GM13977 (cell line): ENCODE measurements around the gene DENND1B.

Experiments used
- DNase-seq: peaks from one replicate; pipeline ENCODE4 v3.0.0; 2012; ENCODE audit warnings: low spot score
- in situ Hi-C: fragments of 300-500 bp; cut with MboI; formaldehyde crosslinking; loops from one replicate; pipeline ENCODE4 v1.12.0; 2022; ENCODE audit warnings: low sequenced_read_pairs, low pct_unique_long_range_greater_than_20kb, mixed read lengths, inconsistent platforms; ENCODE audit not compliant: unreplicated experiment
- TF ChIP-seq, protein P1 (sequence below): IDR thresholded peaks from 2 replicates; pipeline ENCODE4 v1.5.1; 2012; ENCODE audit warnings: mild to moderate bottlenecking, control low read depth; ENCODE audit not compliant: insufficient read depth; ENCODE audit errors: extremely low read depth, missing control alignments

DENND1B gene

DNA sequence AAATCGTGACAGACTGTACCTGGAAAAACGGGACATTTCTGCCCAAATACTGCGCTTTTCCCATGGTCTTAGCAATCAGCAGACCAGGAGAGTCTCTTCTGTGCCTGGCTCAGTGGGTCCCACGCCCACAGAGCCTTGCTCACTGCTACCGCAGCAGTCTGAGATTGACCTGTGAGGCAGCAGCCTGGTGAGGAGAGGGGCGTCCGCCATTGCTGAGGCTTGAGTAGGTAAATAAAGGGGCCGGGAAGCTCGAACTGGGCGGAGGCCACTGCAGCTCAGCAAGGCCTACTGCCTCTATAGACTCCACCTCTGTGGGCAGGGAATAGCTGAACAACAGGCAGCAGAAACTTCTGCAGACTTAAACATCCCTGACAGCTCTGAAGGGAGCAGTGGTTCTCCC lies 203.1 kb downstream of the DENND1B start:
- TF ChIP-seq, protein P1, sequence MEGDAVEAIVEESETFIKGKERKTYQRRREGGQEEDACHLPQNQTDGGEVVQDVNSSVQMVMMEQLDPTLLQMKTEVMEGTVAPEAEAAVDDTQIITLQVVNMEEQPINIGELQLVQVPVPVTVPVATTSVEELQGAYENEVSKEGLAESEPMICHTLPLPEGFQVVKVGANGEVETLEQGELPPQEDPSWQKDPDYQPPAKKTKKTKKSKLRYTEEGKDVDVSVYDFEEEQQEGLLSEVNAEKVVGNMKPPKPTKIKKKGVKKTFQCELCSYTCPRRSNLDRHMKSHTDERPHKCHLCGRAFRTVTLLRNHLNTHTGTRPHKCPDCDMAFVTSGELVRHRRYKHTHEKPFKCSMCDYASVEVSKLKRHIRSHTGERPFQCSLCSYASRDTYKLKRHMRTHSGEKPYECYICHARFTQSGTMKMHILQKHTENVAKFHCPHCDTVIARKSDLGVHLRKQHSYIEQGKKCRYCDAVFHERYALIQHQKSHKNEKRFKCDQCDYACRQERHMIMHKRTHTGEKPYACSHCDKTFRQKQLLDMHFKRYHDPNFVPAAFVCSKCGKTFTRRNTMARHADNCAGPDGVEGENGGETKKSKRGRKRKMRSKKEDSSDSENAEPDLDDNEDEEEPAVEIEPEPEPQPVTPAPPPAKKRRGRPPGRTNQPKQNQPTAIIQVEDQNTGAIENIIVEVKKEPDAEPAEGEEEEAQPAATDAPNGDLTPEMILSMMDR, result no peak

DNA sequence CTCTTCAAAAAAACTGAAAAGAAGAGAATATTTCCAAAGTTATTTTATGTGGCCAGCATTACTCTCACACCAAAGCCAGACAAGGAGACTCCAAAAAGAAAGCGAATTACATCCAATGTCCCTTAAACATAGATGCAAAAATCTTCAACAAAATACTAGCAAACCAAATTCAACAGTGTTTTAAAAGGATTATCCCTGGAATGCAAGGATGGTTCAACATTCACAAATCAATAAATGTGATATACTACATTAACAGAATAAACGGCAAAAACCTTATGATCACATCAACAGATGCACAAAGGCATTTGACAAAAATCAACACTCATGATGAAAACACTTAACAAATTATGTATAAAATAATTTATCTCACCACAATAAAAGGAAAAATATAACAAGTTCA lies 207.8 kb downstream of the DENND1B start:
- DNase-seq, result no peak
- TF ChIP-seq, protein P1, result no peak
- in situ Hi-C loops, result no loop called here

More for the DNA sequence above, 203.1 kb downstream of the DENND1B start:
- in situ Hi-C loops, result no loop called here
- DNase-seq, result no peak

DNA sequence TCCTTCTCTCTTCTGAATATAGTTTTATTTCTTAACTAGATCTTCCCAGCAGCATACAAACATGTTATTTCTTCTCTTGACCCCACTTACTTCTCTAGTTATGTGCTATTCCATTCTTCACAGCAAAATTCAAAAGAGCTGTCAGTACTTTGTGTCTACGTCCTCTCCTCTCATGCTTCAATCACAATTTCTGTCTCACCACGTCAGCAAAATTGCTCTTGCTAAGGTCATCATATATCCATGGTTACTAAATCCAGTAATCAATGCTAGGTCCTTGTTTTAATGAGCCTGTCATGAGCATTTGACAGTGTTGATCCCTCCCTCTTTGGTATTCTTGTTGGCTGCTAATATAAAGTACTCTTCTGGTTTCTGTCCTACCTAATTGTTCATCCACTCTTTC lies 214.2 kb downstream of the DENND1B start:
- TF ChIP-seq, protein P1, result no peak
- in situ Hi-C loops, result no loop called here
- no peak for DNase-seq

DNA sequence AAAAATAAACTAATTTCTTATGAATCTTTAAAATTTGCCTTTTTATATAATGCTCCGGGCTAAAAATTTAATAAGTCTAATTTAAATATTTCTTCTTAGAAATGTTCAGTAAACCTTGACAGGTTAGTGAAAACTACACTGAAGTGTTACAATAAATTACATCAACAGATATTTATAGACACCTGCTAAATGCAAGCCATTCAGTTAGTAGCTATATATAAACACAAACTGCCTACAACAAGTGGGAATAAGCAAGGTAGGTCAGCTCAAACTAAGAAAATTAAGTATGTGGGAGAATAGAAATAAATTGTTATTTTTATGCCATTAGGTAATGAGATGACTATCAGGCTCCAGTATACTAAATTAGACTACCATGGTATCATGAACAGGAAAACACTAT lies 215.6 kb downstream of the DENND1B start:
- TF ChIP-seq, protein P1, result no peak
- in situ Hi-C loops, result no loop called here
- DNase-seq, result no peak

DNA sequence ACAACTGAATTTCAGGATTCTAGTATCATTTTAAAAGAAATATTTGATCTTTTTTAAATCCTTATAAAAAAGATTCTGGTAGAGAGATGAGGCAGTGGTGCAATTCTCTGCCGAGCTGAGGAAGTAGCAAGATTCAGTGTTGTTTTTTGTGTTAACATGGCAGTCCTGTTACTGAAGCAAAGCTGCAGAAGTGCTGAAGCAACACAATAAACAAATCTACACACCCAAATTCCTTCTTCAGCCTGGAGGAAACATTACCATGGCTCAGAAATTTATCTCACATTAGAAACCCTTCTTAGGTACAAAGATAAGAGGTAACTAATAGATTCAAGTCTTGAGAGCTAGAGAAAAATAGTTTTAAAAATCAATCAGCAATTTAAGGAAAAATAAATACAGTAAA lies 216.0 kb downstream of the DENND1B start:
- in situ Hi-C loops, result no loop called here
- TF ChIP-seq, protein P1, result no peak
- DNase-seq, result no peak

DNA sequence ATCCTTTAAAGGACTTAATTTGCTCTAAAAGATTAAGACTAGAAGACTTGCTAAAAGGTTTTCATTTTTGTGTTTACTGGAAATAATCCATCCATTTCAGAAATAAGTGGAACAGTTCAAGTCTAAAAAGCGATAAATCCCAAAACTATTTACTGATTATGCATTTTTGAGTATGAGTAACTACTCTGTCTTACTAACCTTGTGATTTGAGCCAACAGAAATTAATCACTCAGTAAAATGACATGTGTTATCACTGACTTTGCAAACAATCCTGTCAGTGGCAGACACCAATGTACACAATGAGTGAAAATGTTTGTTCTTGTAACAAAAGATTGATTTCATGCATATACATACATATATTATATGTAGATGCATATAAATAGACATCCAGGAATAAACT lies 218.0 kb downstream of the DENND1B start:
- in situ Hi-C loops, result no loop called here
- TF ChIP-seq, protein P1, result no peak
- no peak for DNase-seq

DNA sequence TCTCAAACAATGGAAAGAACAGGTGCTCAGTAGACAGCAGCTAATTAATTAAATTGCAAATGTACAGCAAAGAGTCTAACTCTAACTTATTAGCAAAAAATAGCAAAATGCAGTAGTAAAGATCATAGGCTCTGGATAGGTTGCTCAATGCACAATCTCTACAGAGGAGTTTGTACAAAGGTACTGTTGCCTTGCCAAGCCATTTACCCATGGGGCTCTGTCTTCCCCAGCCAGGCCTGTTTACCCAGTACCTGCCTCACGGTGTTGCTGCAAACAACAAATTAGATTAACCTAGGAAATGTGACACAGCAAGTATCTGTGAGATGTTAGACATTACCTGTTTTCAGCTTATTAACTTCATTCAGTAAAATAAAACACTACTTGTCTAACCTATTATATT lies 222.0 kb downstream of the DENND1B start:
- in situ Hi-C loops, result no loop called here
- DNase-seq, result no peak
- TF ChIP-seq, protein P1, result no peak
